GM23338 (cell line): Measurements from ENCODE around the gene NDOR1. TPM values are rescaled to one million over a fixed set of nuclear protein-coding genes. Genes with fewer than 3 reads are reported as not detected.

ENCODE experiments used
- CREB1 ChIP-seq: fragments of 250-450 bp; sonication (Bioruptor Pico); IDR thresholded peaks from 2 replicates; pipeline ENCODE4 v1.5.0; 2020; ENCODE audit warnings: low read depth, mild to moderate bottlenecking, moderate library complexity
- EZH2 ChIP-seq: fragments of 200-600 bp; sonication (generic); IDR thresholded peaks from one replicate; pipeline ENCODE4 v1.8.0; 2017; ENCODE audit warnings: antibody characterized with exemption, mild to moderate bottlenecking, low read depth; ENCODE audit not compliant: unreplicated experiment
- JUNB ChIP-seq: IDR thresholded peaks from one replicate; pipeline ENCODE4 v1.6.1; 2016; ENCODE audit warnings: antibody characterized with exemption; ENCODE audit not compliant: unreplicated experiment
- NANOG ChIP-seq: IDR thresholded peaks from 2 replicates; pipeline ENCODE4 v1.6.1; 2016; ENCODE audit warnings: antibody characterized with exemption, borderline replicate concordance
- POLR2AphosphoS5 ChIP-seq: IDR thresholded peaks from 2 replicates; pipeline ENCODE4 v1.6.1; 2016; ENCODE audit warnings: antibody characterized with exemption, low read depth
- STAT1 ChIP-seq: IDR thresholded peaks from one replicate; pipeline ENCODE4 v1.6.1; 2016; ENCODE audit warnings: antibody characterized with exemption; ENCODE audit not compliant: unreplicated experiment
- ZNF114 ChIP-seq: fragments of 250-450 bp; sonication (Bioruptor Pico); IDR thresholded peaks from 2 replicates; pipeline ENCODE4 v1.5.0; 2020; ENCODE audit warnings: mild to moderate bottlenecking, moderate library complexity
- polyA plus RNA-seq: library from polyadenylated mRNA; unstranded; fragments of >200 nt; fragmentation: Nextera tagmentation; extraction: Ambion mirVana; gene quantifications from 2 replicates; pipeline ENCODE4 v1.2.1, GENCODE V29; 2016
- total RNA-seq: library from RNA; depleted of rRNA; stranded (reverse); fragments of >200 nt; shearing (Covaris generic); gene quantifications from 2 replicates; pipeline ENCODE4 v1.2.3, GENCODE V29; 2014
- TF ChIP-seq, protein P1 (sequence below): fragments of 250-450 bp; sonication (Bioruptor Pico); IDR thresholded peaks from 2 replicates; pipeline ENCODE4 v1.5.0; 2020; ENCODE audit warnings: mild to moderate bottlenecking, moderate library complexity
- TF ChIP-seq, protein P2 (sequence below): IDR thresholded peaks from 2 replicates; pipeline ENCODE4 v1.6.1; 2016; ENCODE audit warnings: antibody characterized with exemption

The NDOR1 gene
- total and polyA plus RNA-seq, 2 experiments from 2014 or later = 19.4 to 38.1 TPM

DNA sequence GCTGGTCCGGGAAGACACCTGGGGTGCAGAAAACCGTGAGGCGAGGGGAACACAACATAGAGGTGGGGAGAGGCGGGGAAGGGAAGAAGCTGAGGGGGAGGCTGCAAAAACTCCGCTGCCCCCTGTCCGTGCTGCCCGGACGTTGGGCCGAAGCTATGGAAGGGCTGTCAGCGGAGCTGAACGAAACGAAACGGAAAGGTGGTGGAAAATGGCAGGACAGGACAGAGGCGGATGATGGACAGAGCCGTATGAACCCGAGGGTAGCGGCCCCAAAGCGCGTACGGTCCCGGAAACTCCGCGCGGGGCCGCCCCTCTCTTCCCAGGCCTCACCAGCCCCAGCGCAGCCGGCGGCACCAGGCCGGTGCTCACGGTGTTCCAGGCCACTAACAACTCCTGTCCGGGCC lies 17.4 kb upstream of the NDOR1 start (continued):
- TF ChIP-seq, protein P1, sequence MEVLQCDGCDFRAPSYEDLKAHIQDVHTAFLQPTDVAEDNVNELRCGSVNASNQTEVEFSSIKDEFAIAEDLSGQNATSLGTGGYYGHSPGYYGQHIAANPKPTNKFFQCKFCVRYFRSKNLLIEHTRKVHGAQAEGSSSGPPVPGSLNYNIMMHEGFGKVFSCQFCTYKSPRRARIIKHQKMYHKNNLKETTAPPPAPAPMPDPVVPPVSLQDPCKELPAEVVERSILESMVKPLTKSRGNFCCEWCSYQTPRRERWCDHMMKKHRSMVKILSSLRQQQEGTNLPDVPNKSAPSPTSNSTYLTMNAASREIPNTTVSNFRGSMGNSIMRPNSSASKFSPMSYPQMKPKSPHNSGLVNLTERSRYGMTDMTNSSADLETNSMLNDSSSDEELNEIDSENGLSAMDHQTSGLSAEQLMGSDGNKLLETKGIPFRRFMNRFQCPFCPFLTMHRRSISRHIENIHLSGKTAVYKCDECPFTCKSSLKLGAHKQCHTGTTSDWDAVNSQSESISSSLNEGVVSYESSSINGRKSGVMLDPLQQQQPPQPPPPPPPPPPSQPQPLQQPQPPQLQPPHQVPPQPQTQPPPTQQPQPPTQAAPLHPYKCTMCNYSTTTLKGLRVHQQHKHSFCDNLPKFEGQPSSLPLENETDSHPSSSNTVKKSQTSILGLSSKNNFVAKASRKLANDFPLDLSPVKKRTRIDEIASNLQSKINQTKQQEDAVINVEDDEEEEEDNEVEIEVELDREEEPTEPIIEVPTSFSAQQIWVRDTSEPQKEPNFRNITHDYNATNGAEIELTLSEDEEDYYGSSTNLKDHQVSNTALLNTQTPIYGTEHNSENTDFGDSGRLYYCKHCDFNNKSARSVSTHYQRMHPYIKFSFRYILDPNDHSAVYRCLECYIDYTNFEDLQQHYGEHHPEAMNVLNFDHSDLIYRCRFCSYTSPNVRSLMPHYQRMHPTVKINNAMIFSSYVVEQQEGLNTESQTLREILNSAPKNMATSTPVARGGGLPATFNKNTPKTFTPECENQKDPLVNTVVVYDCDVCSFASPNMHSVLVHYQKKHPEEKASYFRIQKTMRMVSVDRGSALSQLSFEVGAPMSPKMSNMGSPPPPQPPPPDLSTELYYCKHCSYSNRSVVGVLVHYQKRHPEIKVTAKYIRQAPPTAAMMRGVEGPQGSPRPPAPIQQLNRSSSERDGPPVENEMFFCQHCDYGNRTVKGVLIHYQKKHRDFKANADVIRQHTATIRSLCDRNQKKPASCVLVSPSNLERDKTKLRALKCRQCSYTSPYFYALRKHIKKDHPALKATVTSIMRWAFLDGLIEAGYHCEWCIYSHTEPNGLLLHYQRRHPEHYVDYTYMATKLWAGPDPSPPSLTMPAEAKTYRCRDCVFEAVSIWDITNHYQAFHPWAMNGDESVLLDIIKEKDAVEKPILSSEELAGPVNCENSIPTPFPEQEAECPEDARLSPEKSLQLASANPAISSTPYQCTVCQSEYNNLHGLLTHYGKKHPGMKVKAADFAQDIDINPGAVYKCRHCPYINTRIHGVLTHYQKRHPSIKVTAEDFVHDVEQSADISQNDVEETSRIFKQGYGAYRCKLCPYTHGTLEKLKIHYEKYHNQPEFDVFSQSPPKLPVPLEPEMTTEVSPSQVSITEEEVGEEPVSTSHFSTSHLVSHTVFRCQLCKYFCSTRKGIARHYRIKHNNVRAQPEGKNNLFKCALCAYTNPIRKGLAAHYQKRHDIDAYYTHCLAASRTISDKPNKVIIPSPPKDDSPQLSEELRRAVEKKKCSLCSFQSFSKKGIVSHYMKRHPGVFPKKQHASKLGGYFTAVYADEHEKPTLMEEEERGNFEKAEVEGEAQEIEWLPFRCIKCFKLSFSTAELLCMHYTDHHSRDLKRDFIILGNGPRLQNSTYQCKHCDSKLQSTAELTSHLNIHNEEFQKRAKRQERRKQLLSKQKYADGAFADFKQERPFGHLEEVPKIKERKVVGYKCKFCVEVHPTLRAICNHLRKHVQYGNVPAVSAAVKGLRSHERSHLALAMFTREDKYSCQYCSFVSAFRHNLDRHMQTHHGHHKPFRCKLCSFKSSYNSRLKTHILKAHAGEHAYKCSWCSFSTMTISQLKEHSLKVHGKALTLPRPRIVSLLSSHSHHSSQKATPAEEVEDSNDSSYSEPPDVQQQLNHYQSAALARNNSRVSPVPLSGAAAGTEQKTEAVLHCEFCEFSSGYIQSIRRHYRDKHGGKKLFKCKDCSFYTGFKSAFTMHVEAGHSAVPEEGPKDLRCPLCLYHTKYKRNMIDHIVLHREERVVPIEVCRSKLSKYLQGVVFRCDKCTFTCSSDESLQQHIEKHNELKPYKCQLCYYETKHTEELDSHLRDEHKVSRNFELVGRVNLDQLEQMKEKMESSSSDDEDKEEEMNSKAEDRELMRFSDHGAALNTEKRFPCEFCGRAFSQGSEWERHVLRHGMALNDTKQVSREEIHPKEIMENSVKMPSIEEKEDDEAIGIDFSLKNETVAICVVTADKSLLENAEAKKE (CRISPR knock-in tag) = no peak
- TF ChIP-seq JUNB (no peak), NANOG (no peak), ZNF114 (CRISPR knock-in tag) (no peak), POLR2AphosphoS5 (no peak), EZH2 (no peak), STAT1 (no peak), CREB1 (no peak)
- TF ChIP-seq, protein P2, sequence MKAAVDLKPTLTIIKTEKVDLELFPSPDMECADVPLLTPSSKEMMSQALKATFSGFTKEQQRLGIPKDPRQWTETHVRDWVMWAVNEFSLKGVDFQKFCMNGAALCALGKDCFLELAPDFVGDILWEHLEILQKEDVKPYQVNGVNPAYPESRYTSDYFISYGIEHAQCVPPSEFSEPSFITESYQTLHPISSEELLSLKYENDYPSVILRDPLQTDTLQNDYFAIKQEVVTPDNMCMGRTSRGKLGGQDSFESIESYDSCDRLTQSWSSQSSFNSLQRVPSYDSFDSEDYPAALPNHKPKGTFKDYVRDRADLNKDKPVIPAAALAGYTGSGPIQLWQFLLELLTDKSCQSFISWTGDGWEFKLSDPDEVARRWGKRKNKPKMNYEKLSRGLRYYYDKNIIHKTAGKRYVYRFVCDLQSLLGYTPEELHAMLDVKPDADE = no peak
